Measurements from ENCODE around the gene ARL3.

- TF ChIP-seq CTCF (conservative IDR thresholded peaks at IDR 0.05 in 1 of 2, IDR thresholded peaks at IDR 0.05 in 1 of 2; ENCODE audit: extremely low read depth in 1 of 2, insufficient read depth in 1 of 2, low read depth in 1 of 2, low read length in 2 of 2) (no peak), EZH2 (IDR thresholded peaks at IDR 0.05; ENCODE audit: borderline replicate concordance, low read length) (no peak)
Observed at GRCh38 chr10:102763037-102763607, 48.9 kb upstream of the ARL3 start.

Measured in mammary epithelial cell (primary cell).